Activated CD4-positive, alpha-beta T cell treated with anti-CD3 and anti-CD28 coated beads for 48 hours (primary cell): ENCODE results near the gene CBX5.

Experiments used
- DNase-seq: peaks from one replicate; pipeline ENCODE4 v3.0.0-alpha.2; 2020

CBX5 gene

GRCh38 chr12:54221402-54221984 lies 58.4 kb downstream of the CBX5 start:
- no peak for DNase-seq

GRCh38 chr12:54220567-54220966 lies 59.4 kb downstream of the CBX5 start:
- no peak for DNase-seq

GRCh38 chr12:54220092-54220557 lies 59.8 kb downstream of the CBX5 start:
- DNase-seq = peak; percentile 77

- DNase-seq = peak; percentile 32
These were observed 62.1 kb downstream of the CBX5 start for GRCh38 chr12:54217774-54218241.

GRCh38 chr12:54216797-54217661 lies 62.9 kb downstream of the CBX5 start:
- DNase-seq = peak; percentile 80

GRCh38 chr12:54215989-54216796 lies 63.7 kb downstream of the CBX5 start:
- peak; percentile 60 for DNase-seq

GRCh38 chr12:54214553-54215406 lies 65.1 kb downstream of the CBX5 start:
- peak; percentile 93 for DNase-seq

- DNase-seq = no peak
These were observed 66.8 kb downstream of the CBX5 start for GRCh38 chr12:54213079-54213478.

- DNase-seq = no peak
These were observed 68.0 kb downstream of the CBX5 start for GRCh38 chr12:54211920-54212319.

GRCh38 chr12:54210400-54210790 lies 69.5 kb downstream of the CBX5 start:
- no peak for DNase-seq

GRCh38 chr12:54208591-54208990 lies 71.3 kb downstream of the CBX5 start:
- no peak for DNase-seq

GRCh38 chr12:54207539-54208294 lies 72.2 kb downstream of the CBX5 start:
- peak; percentile 87 for DNase-seq

GRCh38 chr12:54206791-54207190 lies 73.1 kb downstream of the CBX5 start:
- no peak for DNase-seq

GRCh38 chr12:54204316-54204715 lies 75.6 kb downstream of the CBX5 start:
- no peak for DNase-seq

- peak; percentile 78 for DNase-seq
These were observed 78.7 kb downstream of the CBX5 start for GRCh38 chr12:54201001-54201794.

- DNase-seq = no peak
These were observed 79.5 kb downstream of the CBX5 start for GRCh38 chr12:54200412-54200811.

GRCh38 chr12:54199917-54200316 lies 80.0 kb downstream of the CBX5 start:
- no peak for DNase-seq

- no peak for DNase-seq
These were observed 80.9 kb downstream of the CBX5 start for GRCh38 chr12:54199034-54199433.

- no peak for DNase-seq
These were observed 82.5 kb downstream of the CBX5 start for GRCh38 chr12:54197431-54197909.

GRCh38 chr12:54197010-54197409 lies 82.9 kb downstream of the CBX5 start:
- no peak for DNase-seq

- DNase-seq = no peak
These were observed 83.5 kb downstream of the CBX5 start for GRCh38 chr12:54196396-54196795.
